ENCODE measurements around the gene MYO15B.

The MYO15B gene

GRCh38 chr17:75558666-75559530 lies 28.7 kb upstream of the MYO15B start:
- H3K9ac ChIP-seq: no peak overlapping the region
- H4K20me1 ChIP-seq: no peaks in the 10 kb centered on the region
- H3K9me3 ChIP-seq: no peaks in the 10 kb centered on the region
- no peak for TF ChIP-seq Cebpa-rat (IDR thresholded peaks at IDR 0.05)
- H3K36me3 ChIP-seq: peaks cover 30% of the 10 kb centered on the region
- no peaks in the 10 kb centered on the region for H3K27me3 ChIP-seq
- H3K4me2 ChIP-seq: peak overlapping the region; percentile 86; the same call in 1 of the 2 replicates
- H3K4me1 ChIP-seq: peaks cover 46% of the 10 kb centered on the region
- 0 out of 2 replicates have a peak overlapping the region, but pooled peaks have one; percentile 75 for H3K27ac ChIP-seq
- H3K4me3 ChIP-seq: no peak overlapping the region

GRCh38 chr17:75559958-75560533 lies 27.6 kb upstream of the MYO15B start:
- Histone ChIP-seq H3K9ac (no peak overlapping the region), H3K9me3 (no peaks in the 10 kb centered on the region), H3K4me1 (peaks cover 45% of the 10 kb centered on the region), H3K36me3 (peaks cover 42% of the 10 kb centered on the region), H3K4me2 (no peak overlapping the region), H3K4me3 (no peak overlapping the region), H3K27ac (peak overlapping the region; percentile 4; the same call in 1 of the 2 replicates), H4K20me1 (no peaks in the 10 kb centered on the region), H3K27me3 (no peaks in the 10 kb centered on the region)
- no peak for TF ChIP-seq Cebpa-rat (IDR thresholded peaks at IDR 0.05)

- H3K27ac ChIP-seq: peak overlapping the region; percentile 18; the same call in 1 of the 2 replicates
- H4K20me1 ChIP-seq: no peaks in the 10 kb centered on the region
- no peaks in the 10 kb centered on the region for H3K27me3 ChIP-seq
- H3K9ac ChIP-seq: no peak overlapping the region
- H3K4me3 ChIP-seq: no peak overlapping the region
- no peaks in the 10 kb centered on the region for H3K9me3 ChIP-seq
- peaks cover 34% of the 10 kb centered on the region for H3K4me1 ChIP-seq
- H3K4me2 ChIP-seq: no peak overlapping the region
- no peak for TF ChIP-seq Cebpa-rat (IDR thresholded peaks at IDR 0.05)
- peaks cover 56% of the 10 kb centered on the region for H3K36me3 ChIP-seq
Observed at GRCh38 chr17:75561927-75562603, 25.5 kb upstream of the MYO15B start.

- no peak overlapping the region for H3K9ac ChIP-seq
Observed at GRCh38 chr17:75563063-75563758, 24.4 kb upstream of the MYO15B start.

GRCh38 chr17:75564195-75564594 lies 23.4 kb upstream of the MYO15B start:
- Histone ChIP-seq H3K4me3 (no peak overlapping the region), H3K9ac (no peak overlapping the region), H3K4me1 (peaks cover 30% of the 10 kb centered on the region), H3K36me3 (peaks cover 64% of the 10 kb centered on the region), H3K4me2 (no peak overlapping the region), H3K9me3 (no peaks in the 10 kb centered on the region), H3K27me3 (no peaks in the 10 kb centered on the region), H3K27ac (peak overlapping the region; percentile 9; the same call in 1 of the 2 replicates), H4K20me1 (no peaks in the 10 kb centered on the region)
- no peak for TF ChIP-seq Cebpa-rat (IDR thresholded peaks at IDR 0.05)

More at GRCh38 chr17:75563063-75563758, 24.4 kb upstream of the MYO15B start:
- H3K9me3 ChIP-seq: no peaks in the 10 kb centered on the region
- H4K20me1 ChIP-seq: no peaks in the 10 kb centered on the region
- H3K4me2 ChIP-seq: no peak overlapping the region
- H3K36me3 ChIP-seq: peaks cover 58% of the 10 kb centered on the region
- H3K27me3 ChIP-seq: no peaks in the 10 kb centered on the region
- H3K4me1 ChIP-seq: peaks cover 33% of the 10 kb centered on the region
- H3K4me3 ChIP-seq: no peak overlapping the region
- H3K27ac ChIP-seq: no peak overlapping the region; the same call in 1 of the 2 replicates
- no peak for TF ChIP-seq Cebpa-rat (IDR thresholded peaks at IDR 0.05)

GRCh38 chr17:75565066-75565465 lies 22.5 kb upstream of the MYO15B start:
- peaks cover 34% of the 10 kb centered on the region for H3K4me1 ChIP-seq
- no peak overlapping the region for H3K9ac ChIP-seq
- H3K4me2 ChIP-seq: no peak overlapping the region
- no peaks in the 10 kb centered on the region for H3K9me3 ChIP-seq
- H3K27ac ChIP-seq: no peak overlapping the region
- no peaks in the 10 kb centered on the region for H3K27me3 ChIP-seq
- no peak for TF ChIP-seq Cebpa-rat (IDR thresholded peaks at IDR 0.05)
- H3K36me3 ChIP-seq: peaks cover 64% of the 10 kb centered on the region
- H4K20me1 ChIP-seq: no peaks in the 10 kb centered on the region
- H3K4me3 ChIP-seq: no peak overlapping the region

- Histone ChIP-seq H3K4me2 (no peak overlapping the region), H3K36me3 (peaks cover 65% of the 10 kb centered on the region), H3K4me1 (peaks cover 40% of the 10 kb centered on the region), H3K9ac (no peak overlapping the region), H4K20me1 (no peaks in the 10 kb centered on the region), H3K4me3 (no peak overlapping the region), H3K9me3 (no peaks in the 10 kb centered on the region), H3K27me3 (no peaks in the 10 kb centered on the region), H3K27ac (no peak overlapping the region)
- no peak for TF ChIP-seq Cebpa-rat (IDR thresholded peaks at IDR 0.05)
Observed at GRCh38 chr17:75565618-75566017, 22.0 kb upstream of the MYO15B start.

- no peaks in the 10 kb centered on the region for H4K20me1 ChIP-seq
- peaks cover 65% of the 10 kb centered on the region for H3K36me3 ChIP-seq
- peaks cover 44% of the 10 kb centered on the region for H3K4me1 ChIP-seq
- H3K9me3 ChIP-seq: no peaks in the 10 kb centered on the region
- H3K4me2 ChIP-seq: peak overlapping the region; percentile 48
- no peak overlapping the region for H3K9ac ChIP-seq
- no peaks in the 10 kb centered on the region for H3K27me3 ChIP-seq
- no peak overlapping the region for H3K4me3 ChIP-seq
- no peak overlapping the region for H3K27ac ChIP-seq
- TF ChIP-seq Cebpa-rat (IDR thresholded peaks at IDR 0.05): no peak
Observed at GRCh38 chr17:75566416-75566815, 21.2 kb upstream of the MYO15B start.

GRCh38 chr17:75566834-75567233 lies 20.8 kb upstream of the MYO15B start:
- Histone ChIP-seq H3K4me1 (peaks cover 44% of the 10 kb centered on the region), H3K4me2 (peak overlapping the region; percentile 48), H3K9ac (no peak overlapping the region)

More at GRCh38 chr17:75566834-75567233, 20.8 kb upstream of the MYO15B start:
- H3K4me3 ChIP-seq: no peak overlapping the region
- no peaks in the 10 kb centered on the region for H3K27me3 ChIP-seq
- H3K36me3 ChIP-seq: peaks cover 65% of the 10 kb centered on the region
- no peak for TF ChIP-seq Cebpa-rat (IDR thresholded peaks at IDR 0.05)
- H3K9me3 ChIP-seq: no peaks in the 10 kb centered on the region
- no peak overlapping the region for H3K27ac ChIP-seq
- no peaks in the 10 kb centered on the region for H4K20me1 ChIP-seq
